Stimulated activated CD8-positive, alpha-beta memory T cell treated with anti-CD3 and anti-CD28 coated beads, Interleukin-4, amount 100 ng/mL, for 48 hours (primary cell): ENCODE data around the gene NDFIP1.
A peak's percentile ranks its signal among the peaks of the same experiment; 100 is the strongest.
"Not testable (repeated sequence)": the region's sequence is repeated elsewhere in the genome, so short reads cannot be mapped to it uniquely, and the experiment has no call there.

Experiments
- DNase-seq: peaks from one replicate; pipeline ENCODE4 v3.0.0-alpha.2; 2020

The NDFIP1 gene

DNA sequence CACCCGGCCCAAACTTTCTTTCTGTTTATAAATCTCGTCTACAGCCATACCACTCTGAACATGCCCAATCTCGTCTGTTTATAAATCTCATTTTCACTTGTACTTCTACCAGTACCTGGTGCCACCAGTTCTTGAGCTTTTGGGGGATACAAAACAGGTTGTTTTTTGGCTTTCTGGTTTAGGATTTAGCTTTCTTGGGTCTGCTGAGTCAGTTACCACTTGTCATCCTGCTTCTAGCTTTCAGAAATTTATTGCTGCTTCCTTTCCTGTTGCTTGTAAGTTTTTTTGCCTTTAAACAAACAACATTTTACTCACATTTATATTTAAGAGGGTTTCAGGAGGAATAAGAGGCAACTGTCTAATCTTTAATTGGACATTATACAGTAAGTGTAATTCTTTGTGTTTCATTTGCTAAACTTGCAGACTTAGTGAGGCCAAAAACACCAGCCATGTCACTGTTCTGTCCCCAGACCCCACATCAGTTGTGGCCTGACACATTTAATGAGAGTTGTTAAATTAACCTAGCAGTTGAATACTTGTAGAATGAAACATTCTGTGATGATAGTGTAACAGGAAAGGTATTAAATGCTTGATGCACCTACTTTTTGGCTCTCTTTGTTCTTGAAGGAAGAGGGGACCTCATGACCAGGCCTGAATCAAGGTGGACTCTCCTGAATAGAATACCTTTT, 11.8 kb downstream of the NDFIP1 start:
- DNase-seq = no peak

DNA sequence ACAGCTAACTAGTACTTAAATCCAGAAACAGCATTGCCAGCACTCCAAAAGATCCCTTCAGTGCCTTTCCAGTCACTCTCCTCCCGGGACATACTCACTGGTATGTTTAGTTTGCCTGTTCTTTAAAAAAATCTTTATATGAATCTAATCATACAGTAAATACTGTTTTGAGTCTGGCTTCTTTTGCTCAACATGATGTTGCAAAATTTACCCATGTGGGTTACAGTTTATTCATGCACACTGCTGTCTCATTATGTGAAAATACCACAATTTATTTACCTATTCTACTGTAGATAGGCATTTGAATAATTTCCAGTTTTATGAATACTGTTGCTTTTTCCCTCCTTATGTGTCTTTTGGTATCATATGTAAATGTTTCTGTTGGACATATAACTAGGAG, 13.5 kb downstream of the NDFIP1 start:
- no peak for DNase-seq

DNA sequence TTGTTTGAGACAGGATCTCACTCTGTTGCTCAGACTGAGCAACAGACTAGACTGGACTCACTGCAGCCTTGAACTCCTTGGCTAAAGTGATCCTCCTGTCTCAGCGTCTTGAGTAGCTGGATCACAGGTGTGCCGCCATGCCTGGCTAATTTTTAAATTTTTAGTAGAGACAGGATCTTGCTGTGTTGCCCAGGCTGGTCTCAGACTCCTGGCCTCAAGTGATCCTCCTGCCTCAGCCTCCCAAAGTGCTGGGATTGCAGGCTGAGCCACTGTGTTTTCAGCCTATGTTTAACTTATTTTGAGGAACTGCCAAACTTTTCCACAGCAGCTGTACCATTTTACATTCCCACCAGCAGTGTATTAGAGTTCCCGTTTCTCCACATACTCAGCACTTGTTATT, 16.8 kb downstream of the NDFIP1 start:
- no peak for DNase-seq

DNA sequence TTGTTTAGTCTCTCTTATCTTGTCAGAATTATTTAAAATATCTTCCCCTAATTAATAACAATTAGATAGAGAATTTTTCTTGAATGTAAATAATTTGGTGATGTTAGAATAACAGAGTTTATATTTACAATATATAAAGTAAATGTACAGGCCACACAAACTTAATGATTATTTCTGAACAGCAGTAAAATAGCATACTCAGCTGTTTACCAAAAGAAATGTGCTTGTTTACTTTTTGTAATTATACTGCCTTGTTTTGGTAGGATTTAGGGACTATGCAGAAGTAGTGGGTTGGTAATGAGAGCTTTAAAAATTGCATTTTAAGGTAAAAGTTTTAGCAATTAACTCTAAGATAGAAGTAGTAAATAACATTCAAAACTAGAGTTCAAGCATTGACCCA, 17.4 kb downstream of the NDFIP1 start:
- DNase-seq = no peak

DNA sequence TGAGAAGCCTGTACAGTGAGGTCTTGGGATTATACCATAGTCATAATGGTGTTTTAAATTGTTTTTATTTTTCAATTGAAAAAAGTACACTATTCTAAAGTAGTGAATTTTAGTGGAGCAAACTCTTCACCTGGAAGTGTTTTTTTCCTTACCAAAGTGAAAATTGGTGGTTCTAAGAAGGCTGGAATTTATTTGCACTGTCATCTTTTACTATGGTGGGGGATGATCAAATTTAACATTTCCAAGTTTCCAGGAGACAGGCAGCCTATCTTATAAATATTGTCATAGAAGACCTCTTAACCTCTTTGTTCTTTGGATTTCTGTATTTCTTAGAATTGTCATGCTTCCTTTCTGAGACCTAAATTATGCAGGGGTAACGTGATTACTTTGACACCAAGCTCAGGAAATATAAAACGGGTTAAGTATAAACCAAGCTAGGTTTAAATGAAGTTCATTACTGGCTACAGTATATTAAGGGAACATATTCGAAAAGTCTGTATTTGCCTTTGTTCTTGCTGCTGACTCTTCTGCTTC, 20.2 kb downstream of the NDFIP1 start:
- DNase-seq = no peak

DNA sequence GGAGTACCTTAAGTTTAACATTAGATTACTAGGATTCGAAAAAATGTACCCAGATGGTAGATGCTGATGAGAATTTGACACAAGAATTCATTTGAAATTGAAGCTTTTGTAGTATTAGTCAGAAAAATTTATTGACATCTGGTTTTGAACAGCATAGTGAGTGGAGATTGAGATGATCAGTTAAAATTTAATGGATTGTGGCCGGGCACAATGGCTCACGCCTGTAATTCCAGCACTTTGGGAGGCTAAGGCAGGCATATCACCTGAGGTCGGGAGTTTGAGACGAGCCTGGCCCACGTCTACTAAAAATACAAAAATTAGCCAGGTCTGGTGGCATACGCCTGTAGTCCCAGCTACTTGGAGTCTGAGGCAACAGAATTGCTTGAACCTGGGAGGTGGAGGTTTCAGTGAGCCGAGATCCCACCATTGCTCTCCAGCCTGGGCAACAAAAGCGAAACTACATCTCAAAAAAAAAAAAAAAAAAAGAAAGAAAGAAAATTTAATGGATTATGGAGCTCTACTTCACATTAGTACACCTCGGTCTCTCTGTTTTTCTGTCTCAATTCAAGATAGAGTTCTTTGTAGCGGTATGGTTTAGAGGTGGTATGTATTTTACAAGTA, 21.0 kb downstream of the NDFIP1 start:
- DNase-seq = no peak

DNA sequence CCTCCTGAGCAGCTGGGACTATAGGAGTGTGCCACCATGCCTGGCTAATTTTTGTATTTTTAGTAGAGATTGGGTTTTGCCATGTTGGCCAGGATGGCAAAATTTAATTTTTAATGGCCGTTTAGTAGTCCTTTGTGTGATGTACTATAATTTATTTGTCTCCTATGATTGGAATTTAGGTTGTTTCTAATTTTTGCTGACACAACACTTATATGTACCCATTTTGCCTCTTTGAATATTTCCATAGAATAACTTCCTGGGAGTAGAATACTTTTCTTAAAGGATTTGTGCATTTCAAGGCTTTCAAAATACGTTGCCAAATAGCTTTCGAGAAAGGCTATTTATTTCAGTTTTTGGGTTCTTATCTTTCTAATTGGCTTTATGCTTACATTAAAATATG, 22.8 kb downstream of the NDFIP1 start:
- no peak for DNase-seq

DNA sequence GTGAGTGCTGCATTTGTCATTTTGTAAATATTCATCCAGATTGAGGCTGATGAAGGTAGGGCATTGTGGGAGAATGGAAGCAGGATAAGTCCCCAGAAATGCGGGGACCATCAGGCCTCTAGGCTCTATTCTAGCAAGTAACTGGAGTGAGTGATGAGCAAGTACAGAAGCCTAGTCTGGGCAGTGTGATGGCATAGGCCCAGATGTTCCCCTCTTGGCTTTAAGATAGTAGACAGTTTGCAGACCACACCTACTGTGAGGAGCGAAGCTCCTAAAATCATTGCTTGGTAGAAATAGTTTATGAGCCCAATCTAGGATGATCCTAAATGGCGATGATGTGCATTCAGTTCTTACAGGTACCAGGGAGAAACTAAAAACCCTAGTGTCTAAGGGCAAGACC, 24.3 kb downstream of the NDFIP1 start:
- no peak for DNase-seq

DNA sequence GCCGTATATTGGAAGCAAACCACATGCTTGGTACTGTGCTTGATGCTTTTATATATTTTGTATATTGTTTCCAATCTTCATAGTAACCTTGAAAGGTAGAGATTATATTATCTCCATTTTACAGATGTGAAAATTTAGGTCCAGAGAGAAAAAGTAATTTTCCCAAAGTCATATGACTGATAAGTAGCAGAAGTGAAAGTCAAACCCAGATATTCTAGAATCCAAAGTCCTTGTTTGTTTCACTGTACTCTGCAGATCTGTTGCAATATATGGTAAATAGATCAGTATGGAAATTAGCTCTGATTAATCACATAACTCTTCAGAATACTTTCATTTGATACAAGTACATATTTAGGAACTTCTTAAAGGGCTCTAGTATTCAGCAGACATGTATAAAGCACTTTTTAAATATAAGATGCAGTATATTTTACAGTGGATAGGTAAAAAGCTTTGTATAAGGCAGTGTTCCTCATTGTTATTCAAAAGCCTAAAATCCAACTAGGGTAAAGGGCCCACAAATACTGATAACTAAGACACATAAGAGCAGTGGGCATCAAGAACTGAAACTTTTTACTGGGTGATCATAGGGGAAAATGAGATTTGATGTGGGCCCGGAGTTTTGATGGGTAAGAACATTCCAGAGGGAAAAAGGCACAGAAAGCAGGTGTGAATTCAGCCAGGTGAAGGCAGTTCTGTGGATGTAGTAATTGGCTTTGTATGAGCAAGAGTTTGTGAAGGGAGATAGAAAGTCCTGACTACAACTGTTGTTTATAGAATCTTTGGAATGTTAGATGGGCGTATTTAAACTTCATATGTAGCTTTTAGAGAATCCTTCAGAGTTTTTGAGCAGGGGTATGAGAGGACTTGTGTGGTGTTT, 25.0 kb downstream of the NDFIP1 start:
- DNase-seq = no peak

DNA sequence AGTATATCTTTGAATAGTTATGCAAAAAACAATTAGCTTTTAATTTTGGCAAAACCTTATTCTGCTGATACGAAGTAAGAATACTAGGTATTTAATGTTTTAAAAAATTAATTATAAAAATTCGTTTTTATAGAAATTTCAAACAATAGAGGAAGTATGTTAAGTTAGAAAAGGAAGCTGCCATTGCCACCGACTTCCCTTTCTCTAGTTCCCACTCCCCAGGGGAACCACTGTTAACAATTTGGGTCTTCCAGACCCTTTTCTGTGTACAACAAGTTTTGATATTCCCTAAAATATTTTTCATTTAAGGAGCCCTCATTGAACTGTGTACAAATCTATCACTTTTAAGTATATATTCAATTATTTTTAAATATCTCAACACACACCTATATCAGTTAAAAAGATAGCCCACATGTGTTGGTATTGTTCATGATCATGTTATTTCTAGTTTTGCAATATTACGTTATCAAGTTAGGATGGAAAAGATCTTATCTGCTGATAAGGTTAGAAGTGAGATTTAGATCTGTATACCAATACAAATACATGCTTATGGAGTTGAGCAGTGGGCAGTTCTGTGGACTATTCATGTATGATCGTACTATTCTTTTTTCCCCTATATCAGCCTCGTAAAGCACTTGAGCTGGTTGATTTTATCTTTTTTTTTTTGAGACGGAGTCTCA, 25.9 kb downstream of the NDFIP1 start:
- DNase-seq = no peak

DNA sequence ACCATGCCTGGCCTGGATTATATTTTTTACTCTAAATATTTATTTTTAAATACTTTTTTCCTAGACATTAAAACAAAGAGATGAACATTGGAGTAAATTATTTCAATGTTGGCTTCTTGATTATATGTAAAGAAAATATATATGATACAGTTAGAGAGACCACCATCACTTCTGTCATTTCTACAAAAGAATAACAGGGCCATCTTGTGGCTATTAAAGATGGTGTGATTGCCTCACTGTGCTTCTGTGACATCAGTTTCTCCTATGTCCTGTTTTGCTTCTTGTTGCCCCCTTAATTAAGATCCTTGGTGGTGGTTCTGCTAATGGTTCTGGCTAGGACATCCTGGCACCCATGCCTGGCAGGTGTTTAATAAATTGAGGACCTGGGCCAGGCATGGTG, 32.9 kb downstream of the NDFIP1 start:
- DNase-seq = no peak

DNA sequence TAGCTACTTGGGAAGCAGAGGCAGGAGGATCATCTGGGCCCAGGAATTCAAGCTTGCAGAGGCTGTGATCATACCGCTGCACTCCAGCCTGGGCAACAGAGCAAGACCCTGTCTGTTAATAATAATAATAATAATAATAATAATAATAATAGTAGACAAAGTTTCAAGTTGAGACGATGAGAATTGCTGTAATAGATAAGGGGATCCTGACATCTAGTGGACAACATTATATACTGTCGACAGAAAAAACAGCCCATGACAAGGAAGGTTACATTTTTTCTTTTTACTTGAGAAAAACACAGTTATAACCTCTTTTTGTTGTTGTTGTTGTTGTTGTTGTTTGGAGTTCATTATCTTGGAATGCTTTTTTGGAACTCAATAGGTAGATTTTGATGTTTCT, 35.3 kb downstream of the NDFIP1 start:
- no peak for DNase-seq

DNA sequence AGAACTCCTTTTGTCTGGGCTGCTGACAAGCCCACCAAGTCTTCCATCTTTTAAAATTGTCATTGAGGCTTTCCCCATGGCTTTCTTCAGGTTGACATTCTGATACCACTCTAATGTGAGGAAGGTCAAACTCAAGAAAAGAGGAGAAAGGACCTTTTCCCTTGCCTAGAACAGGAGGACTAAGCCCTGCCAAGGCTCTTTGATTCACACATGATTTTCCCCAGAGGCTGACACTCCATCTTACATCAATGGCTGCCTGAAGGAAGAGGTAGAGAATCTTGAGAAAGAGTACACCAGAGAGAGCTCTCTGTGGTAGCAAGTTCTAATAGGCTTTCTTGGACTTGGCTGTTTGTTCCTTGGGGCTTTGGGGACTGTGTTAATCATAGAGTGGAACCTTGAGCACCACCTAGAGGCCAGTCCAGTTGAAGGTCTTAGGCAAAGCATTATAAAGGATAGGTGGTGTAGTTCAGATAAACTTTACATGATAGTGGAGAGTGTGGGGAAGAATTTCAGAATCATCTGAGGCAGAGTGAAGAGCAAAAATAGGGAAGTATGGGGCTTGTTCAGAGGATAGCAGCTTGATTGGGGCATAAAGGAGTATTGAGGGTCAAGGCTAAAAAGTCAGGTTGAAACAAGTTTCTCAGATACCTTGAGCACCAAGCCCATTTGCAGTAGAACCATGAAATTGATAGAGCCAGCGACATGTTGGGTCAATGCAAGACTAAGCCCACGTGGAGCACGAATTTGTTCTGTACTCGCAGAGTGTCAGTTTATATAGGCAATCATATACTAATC, 36.7 kb downstream of the NDFIP1 start:
- DNase-seq = peak; percentile 71

DNA sequence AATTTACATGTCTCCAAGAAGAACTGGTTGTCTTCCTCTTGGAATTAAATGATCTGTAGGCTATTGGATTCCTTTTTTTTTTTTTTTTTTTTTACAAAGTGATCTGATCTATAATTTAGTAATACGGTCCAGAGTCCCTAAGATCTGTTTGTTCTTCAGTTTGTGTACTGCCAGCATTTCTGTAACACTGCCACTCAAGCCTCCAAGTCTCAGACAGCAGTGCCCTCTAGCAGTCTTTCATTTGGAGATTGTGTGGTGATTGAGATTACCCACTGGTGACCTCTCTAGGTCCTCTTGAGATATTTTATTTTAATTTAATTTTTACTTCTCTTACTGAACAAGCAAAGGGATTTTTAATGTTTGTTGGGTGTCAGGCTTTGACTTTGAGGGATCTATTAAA, 40.8 kb downstream of the NDFIP1 start:
- no peak for DNase-seq

DNA sequence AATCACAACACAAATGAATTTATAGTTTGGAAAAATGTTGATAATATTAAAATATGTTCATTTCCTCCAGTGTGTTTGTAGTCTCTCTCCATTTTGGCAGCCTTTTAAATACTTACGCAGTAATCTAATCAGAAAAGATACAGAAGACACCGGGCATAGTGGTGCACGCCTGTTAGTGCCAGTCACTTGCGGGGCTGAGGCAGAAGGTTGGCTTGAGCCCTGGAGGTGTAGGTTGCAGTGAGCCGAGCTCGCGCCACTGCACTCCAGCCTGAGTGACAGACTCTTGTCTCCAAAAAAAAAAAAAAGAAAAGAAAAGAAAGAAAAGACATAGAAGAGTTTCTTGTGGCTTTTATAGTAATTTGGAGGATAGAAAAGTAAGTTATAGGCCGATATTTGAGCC, 41.9 kb downstream of the NDFIP1 start:
- no peak for DNase-seq

DNA sequence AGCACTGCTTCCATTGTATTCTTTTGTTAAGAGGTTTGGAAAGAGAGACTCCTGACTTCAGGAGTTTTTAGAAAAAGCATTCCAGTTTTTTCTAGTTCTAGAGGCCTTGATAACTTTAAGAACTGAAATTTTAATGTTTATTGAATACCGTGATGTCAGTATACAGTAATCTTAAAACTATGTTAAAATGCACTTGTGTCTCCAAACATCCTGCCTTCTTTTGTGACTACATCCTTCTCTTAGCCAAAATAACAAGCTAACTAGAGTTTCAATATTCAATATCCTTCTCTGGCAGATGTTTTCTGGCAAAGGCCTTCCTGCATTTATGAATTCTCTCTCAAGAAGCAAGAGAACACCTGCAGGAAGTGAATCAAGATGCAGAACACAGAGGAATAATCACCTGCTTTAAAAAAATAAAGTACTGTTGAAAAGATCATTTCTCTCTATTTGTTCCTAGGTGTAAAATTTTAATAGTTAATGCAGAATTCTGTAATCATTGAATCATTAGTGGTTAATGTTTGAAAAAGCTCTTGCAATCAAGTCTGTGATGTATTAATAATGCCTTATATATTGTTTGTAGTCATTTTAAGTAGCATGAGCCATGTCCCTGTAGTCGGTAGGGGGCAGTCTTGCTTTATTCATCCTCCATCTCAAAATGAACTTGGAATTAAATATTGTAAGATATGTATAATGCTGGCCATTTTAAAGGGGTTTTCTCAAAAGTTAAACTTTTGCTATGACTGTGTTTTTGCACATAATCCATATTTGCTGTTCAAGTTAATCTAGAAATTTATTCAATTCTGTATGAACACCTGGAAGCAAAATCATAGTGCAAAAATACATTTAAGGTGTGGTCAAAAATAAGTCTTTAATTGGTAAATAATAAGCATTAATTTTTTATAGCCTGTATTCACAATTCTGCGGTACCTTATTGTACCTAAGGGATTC, 43.1 kb downstream of the NDFIP1 start:
- peak; percentile 57 for DNase-seq

DNA sequence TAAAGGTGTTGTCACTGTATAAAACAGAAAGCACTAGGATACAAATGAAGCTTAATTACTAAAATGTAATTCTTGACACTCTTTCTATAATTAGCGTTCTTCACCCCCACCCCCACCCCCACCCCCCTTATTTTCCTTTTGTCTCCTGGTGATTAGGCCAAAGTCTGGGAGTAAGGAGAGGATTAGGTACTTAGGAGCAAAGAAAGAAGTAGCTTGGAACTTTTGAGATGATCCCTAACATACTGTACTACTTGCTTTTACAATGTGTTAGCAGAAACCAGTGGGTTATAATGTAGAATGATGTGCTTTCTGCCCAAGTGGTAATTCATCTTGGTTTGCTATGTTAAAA, 43.8 kb downstream of the NDFIP1 start:
- no peak for DNase-seq

DNA sequence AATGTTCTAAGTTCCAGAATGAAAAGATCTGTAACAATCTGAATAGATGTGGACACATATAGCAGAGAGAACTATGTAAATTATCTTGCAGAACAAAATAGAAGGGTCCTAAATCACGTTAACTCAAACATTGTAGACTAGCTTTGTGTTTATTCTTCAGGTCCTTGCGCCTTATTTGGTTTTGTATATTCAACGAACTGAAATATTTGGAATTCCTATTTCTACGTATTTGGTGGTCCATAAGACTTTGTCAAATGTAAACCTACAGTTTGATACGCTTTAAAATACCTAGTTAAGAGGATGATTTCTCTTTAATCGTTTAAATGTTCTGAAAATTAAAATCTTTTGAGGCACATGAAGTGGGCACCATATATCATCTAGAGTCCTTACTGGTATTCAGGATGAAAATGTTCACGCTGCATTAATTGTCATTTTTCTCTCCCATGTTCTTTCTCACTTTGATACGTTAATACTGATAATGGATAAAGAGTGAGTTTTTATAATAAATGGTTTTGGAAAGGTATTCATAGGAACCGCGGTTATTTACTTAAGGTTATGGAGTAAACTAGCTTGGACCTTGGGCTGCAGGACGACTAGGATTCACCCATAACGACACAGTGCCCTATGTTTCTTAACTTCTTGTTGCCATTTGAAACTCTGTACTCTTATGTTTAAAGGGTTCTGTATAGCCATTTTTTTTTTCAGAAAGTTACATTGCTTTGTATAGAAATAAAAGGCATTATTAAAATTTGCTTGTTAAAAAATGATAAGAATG, 45.3 kb downstream of the NDFIP1 start:
- no peak for DNase-seq

DNA sequence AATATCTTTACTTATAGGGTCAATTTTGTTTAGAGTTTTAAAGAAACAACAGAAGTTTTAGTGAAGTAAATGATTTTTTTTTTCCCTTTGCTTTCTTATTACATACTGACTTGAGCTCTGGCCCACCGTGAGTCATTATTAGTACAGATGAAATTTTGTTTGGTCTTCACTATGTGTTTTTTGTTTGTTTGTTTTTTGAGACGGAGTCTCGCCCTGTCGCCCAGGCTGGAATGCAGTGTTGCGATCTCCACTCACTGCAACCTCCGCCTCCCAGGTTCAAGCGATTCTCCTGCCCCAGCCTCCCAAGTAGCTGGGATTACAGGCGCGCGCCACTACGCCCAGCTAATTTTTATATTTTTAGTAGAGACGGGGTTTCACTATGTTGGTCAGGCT, 45.9 kb downstream of the NDFIP1 start:
- DNase-seq = not testable (repeated sequence)

DNA sequence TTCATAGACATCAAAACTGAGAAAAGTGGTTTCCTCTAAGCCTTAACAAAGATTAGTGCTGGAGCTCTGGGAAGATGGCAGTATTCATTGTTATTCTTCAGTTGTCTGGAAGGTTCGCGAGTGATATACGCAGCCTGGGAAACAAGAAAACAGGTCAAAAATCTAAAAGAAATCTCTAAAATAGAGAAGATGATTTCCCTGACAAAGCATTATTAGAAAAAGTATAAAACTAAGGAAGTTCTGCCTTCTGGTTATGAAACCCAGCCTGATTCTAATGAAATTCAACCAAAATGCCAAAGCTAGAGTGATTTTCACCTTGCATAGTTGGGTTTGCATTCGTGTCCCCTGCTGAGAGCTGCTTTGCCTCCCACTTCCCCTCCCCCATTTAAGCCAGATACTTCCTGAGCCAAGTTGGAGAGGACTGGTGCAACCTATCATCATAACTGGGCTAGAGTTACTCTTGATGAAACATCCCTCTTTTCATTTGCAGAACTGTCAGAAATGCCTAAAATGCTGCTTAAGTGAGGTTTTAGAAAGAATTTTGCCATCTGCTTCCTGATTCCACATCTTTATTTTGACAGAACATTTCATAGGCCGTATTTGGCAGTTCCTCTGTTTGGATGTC, 48.4 kb downstream of the NDFIP1 start:
- no peak for DNase-seq
